HL-60 (cell line): ENCODE results near the gene GPHB5.

ENCODE experiments used
- DNase-seq, 2 experiments: peaks; one replicate each; pipeline ENCODE4 v3.0.0-alpha.2; 2010 to 2020; ENCODE audit warnings: low read depth in 1 of 2, low spot score in 1 of 2
- H3K27ac ChIP-seq: fragments of 250-450 bp; sonication (Bioruptor Pico); replicated peaks from 2 replicates; pipeline ENCODE4 v1.5.1; 2020; ENCODE audit warnings: mild to moderate bottlenecking, moderate library complexity
- H3K27me3 ChIP-seq: fragments of 250-450 bp; sonication (Bioruptor Pico); 2 replicates; pipeline ENCODE4 v1.5.1; 2021; ENCODE audit warnings: mild to moderate bottlenecking, moderate library complexity; ENCODE audit not compliant: insufficient read depth, poor library complexity, severe bottlenecking
- H3K4me3 ChIP-seq: replicated peaks from 2 replicates; pipeline ENCODE4 v1.5.1; 2011; ENCODE audit warnings: mild to moderate bottlenecking, control low read depth, low read length; ENCODE audit not compliant: insufficient read depth
- GABPA ChIP-seq: IDR thresholded peaks from 2 replicates; pipeline ENCODE4 v1.6.1; 2012; ENCODE audit warnings: low read depth
- POLR2AphosphoS5 ChIP-seq: IDR thresholded peaks from 2 replicates; pipeline ENCODE4 v1.6.1; 2012; ENCODE audit warnings: low read depth
- SPI1 ChIP-seq: IDR thresholded peaks from 2 replicates; pipeline ENCODE4 v1.6.1; 2012; ENCODE audit warnings: low read depth, mild to moderate bottlenecking, borderline replicate concordance
- TF ChIP-seq, protein P1 (sequence below): IDR thresholded peaks from one replicate; pipeline ENCODE4 v1.5.1; 2011; ENCODE audit warnings: low read length, control low read depth, inconsistent platforms; ENCODE audit not compliant: insufficient read depth
- TF ChIP-seq, protein P2 (sequence below): IDR thresholded peaks from 2 replicates; pipeline ENCODE4 v1.6.1; 2012; ENCODE audit warnings: low read depth; ENCODE audit not compliant: insufficient replicate concordance

Gene GPHB5

DNA sequence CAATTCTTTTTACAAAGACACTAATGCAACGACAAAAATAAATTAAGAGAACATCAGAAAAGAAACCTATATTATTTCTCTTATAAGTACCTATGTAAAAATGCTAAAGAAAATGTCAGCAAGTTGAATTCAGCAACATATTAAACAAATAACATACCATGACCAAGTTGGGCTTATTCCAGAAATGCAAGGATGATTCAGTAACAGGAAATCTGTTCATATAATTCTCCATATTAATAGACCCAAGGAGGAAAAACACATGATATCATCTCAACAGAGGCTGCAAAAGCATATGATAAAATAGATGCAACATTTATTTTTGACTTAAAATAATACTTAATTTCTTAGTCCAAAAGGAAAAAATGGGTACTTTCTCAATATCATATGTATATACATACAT lies 25.1 kb upstream of the GPHB5 start:
- TF ChIP-seq, protein P1, sequence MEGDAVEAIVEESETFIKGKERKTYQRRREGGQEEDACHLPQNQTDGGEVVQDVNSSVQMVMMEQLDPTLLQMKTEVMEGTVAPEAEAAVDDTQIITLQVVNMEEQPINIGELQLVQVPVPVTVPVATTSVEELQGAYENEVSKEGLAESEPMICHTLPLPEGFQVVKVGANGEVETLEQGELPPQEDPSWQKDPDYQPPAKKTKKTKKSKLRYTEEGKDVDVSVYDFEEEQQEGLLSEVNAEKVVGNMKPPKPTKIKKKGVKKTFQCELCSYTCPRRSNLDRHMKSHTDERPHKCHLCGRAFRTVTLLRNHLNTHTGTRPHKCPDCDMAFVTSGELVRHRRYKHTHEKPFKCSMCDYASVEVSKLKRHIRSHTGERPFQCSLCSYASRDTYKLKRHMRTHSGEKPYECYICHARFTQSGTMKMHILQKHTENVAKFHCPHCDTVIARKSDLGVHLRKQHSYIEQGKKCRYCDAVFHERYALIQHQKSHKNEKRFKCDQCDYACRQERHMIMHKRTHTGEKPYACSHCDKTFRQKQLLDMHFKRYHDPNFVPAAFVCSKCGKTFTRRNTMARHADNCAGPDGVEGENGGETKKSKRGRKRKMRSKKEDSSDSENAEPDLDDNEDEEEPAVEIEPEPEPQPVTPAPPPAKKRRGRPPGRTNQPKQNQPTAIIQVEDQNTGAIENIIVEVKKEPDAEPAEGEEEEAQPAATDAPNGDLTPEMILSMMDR, result no peak
- TF ChIP-seq SPI1, result no peak
- TF ChIP-seq, protein P2, sequence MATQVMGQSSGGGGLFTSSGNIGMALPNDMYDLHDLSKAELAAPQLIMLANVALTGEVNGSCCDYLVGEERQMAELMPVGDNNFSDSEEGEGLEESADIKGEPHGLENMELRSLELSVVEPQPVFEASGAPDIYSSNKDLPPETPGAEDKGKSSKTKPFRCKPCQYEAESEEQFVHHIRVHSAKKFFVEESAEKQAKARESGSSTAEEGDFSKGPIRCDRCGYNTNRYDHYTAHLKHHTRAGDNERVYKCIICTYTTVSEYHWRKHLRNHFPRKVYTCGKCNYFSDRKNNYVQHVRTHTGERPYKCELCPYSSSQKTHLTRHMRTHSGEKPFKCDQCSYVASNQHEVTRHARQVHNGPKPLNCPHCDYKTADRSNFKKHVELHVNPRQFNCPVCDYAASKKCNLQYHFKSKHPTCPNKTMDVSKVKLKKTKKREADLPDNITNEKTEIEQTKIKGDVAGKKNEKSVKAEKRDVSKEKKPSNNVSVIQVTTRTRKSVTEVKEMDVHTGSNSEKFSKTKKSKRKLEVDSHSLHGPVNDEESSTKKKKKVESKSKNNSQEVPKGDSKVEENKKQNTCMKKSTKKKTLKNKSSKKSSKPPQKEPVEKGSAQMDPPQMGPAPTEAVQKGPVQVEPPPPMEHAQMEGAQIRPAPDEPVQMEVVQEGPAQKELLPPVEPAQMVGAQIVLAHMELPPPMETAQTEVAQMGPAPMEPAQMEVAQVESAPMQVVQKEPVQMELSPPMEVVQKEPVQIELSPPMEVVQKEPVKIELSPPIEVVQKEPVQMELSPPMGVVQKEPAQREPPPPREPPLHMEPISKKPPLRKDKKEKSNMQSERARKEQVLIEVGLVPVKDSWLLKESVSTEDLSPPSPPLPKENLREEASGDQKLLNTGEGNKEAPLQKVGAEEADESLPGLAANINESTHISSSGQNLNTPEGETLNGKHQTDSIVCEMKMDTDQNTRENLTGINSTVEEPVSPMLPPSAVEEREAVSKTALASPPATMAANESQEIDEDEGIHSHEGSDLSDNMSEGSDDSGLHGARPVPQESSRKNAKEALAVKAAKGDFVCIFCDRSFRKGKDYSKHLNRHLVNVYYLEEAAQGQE, result no peak
- no peak for TF ChIP-seq POLR2AphosphoS5
- no peak for TF ChIP-seq GABPA
- peaks cover 3% of the 10 kb centered on the region for H3K27me3 ChIP-seq
- H3K4me3 ChIP-seq, result no peak overlapping the region
- DNase-seq, result no peak
- H3K27ac ChIP-seq, result no peak overlapping the region

DNA sequence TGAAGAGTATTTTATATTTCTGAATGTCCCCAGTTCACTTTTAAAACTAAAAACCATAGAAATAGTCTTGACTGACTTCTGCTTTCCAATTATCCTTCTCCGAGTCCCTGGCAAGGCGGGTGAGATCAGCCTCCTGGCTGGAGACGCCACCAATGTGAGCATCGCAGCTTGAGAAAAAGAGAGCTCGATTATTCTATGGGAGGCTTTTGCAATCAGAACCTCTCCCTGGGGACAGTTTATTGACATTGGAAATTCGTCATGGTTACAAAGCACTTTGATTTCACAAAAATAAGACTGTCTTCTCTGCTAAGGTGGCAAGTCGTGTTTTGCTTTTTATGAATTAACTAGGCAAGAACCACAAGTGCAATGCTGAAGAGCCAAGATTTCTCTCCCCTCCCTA lies 23.6 kb upstream of the GPHB5 start:
- DNase-seq, result no peak
- TF ChIP-seq GABPA (no peak), SPI1 (no peak), POLR2AphosphoS5 (no peak)
- TF ChIP-seq, protein P2, result no peak
- TF ChIP-seq, protein P1, result no peak
- Histone ChIP-seq H3K27ac (no peak overlapping the region), H3K27me3 (peaks cover 3% of the 10 kb centered on the region), H3K4me3 (no peak overlapping the region)

DNA sequence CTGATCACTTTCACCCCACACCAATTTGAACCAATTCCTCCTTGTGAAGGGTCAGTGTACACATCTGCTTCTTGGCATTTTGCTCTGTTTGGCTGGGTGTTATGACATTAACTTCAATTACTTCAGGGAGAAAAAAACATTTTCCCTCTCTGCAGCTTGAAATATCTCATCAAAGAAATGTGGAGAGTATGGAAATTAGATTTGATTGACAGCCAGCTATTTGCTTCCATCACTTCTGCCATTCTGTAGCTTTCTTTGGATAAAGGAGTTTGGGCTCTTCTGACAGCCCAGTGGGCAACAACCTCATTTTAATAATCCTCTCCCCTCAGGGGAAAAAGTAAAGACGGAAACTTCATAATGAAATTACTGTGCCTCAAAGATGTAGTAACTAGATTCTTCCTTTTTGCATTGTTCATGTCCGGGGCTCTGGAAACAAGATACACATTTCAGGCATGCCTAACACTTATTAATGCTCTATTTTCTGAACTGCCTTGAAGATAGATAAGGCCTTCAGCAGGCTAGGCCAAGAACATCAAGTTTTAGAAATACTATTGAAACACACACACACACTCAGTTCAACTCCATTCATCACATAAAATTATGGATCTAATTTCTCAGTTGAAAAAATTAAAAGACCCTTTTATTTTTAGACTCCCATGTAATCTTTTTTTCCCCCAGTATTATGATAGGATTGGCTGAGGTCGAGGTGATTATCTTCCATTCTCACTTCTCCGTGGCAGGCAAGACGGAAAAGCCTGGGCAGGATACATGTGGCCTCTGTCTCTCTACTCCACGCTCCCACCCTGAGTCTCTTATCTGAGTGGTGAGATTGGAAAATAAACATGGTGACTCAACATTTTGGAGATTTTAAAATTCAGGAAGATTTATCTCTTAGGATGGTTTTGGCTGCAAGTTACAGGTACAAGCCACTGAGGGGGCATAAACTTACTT lies 10.3 kb upstream of the GPHB5 start:
- H3K27ac ChIP-seq, result no peak overlapping the region
- TF ChIP-seq SPI1 (no peak), POLR2AphosphoS5 (no peak), GABPA (no peak)
- TF ChIP-seq, protein P2, result no peak
- TF ChIP-seq, protein P1, result no peak
- H3K4me3 ChIP-seq, result no peak overlapping the region
- no peaks in the 10 kb centered on the region for H3K27me3 ChIP-seq
- no peak for DNase-seq
